Stimulated activated CD8-positive, alpha-beta memory T cell treated with anti-CD3 and anti-CD28 coated beads, Interleukin-2, amount 100 ng/mL, for 1 hour (primary cell): ENCODE measurements around the gene CEP83.
"Not testable (repeated sequence)": the region's sequence is repeated elsewhere in the genome, so short reads cannot be mapped to it uniquely, and the experiment has no call there.

ENCODE experiments used
- DNase-seq, 2 donors: peaks; one replicate each; pipeline ENCODE4 v3.0.0-alpha.2; 2020; ENCODE audit warnings: low read depth in 2 of 2

Gene CEP83

GRCh38 chr12:94434171-94434570, 25.5 kb downstream of the CEP83 start:
- no peak for DNase-seq

- DNase-seq: no peak
Measured at GRCh38 chr12:94433744-94434143, 25.9 kb downstream of the CEP83 start.

GRCh38 chr12:94430304-94430703, 29.4 kb downstream of the CEP83 start:
- DNase-seq: no peak

- no peak for DNase-seq
Measured at GRCh38 chr12:94429633-94430032, 30.0 kb downstream of the CEP83 start.

GRCh38 chr12:94429191-94429590, 30.5 kb downstream of the CEP83 start:
- no peak for DNase-seq

- DNase-seq: no peak
Measured at GRCh38 chr12:94427501-94428381, 31.9 kb downstream of the CEP83 start.

GRCh38 chr12:94426049-94426448, 33.6 kb downstream of the CEP83 start:
- DNase-seq: no peak

GRCh38 chr12:94424830-94425229, 34.8 kb downstream of the CEP83 start:
- DNase-seq: not testable (repeated sequence)

GRCh38 chr12:94421868-94422740, 37.6 kb downstream of the CEP83 start:
- no peak for DNase-seq

- no peak for DNase-seq
Measured at GRCh38 chr12:94418517-94418916, 41.1 kb downstream of the CEP83 start.

GRCh38 chr12:94416613-94417012, 43.1 kb downstream of the CEP83 start:
- DNase-seq: no peak

GRCh38 chr12:94415066-94415465, 44.6 kb downstream of the CEP83 start:
- DNase-seq: no peak

GRCh38 chr12:94405413-94406116, 54.1 kb downstream of the CEP83 start:
- DNase-seq: no peak

- DNase-seq: no peak
Measured at GRCh38 chr12:94404854-94405253, 54.8 kb downstream of the CEP83 start.

- no peak for DNase-seq
Measured at GRCh38 chr12:94401326-94401725, 58.3 kb downstream of the CEP83 start.

GRCh38 chr12:94398685-94399084, 61.0 kb downstream of the CEP83 start:
- DNase-seq: not testable (repeated sequence)

- no peak for DNase-seq
Measured at GRCh38 chr12:94397401-94397800, 62.3 kb downstream of the CEP83 start.

GRCh38 chr12:94396014-94396413, 63.7 kb downstream of the CEP83 start:
- DNase-seq: not testable (repeated sequence)

- no peak for DNase-seq
Measured at GRCh38 chr12:94390130-94390485, 69.6 kb downstream of the CEP83 start.

GRCh38 chr12:94389482-94390129, 70.1 kb downstream of the CEP83 start:
- DNase-seq: not testable (repeated sequence)

- no peak for DNase-seq
Measured at GRCh38 chr12:94386422-94386821, 73.2 kb downstream of the CEP83 start.

- no peak for DNase-seq
Measured at GRCh38 chr12:94384030-94384429, 75.6 kb downstream of the CEP83 start.
